MM.1S (cell line): ENCODE data around the gene ZEB2.

Experiments
- EZH2 ChIP-seq: fragments of 300-600 bp; sonication (generic); optimal IDR thresholded peaks from 2 replicates; pipeline ENCODE3; 2017; ENCODE audit warnings: low read depth, mild to moderate bottlenecking, antibody characterized with exemption, low read length, mixed read lengths
- EZH2phosphoT487 ChIP-seq: fragments of 300-600 bp; sonication (generic); IDR thresholded peaks from 2 replicates; pipeline ENCODE4 v1.6.1; 2018; ENCODE audit warnings: antibody characterized with exemption, low read length
- TF ChIP-seq, protein P1 (sequence below): fragments of 300-600 bp; sonication (generic); IDR thresholded peaks from 2 replicates; pipeline ENCODE4 v1.5.1; 2016; ENCODE audit warnings: antibody characterized with exemption, low read length, mixed read lengths

DNA sequence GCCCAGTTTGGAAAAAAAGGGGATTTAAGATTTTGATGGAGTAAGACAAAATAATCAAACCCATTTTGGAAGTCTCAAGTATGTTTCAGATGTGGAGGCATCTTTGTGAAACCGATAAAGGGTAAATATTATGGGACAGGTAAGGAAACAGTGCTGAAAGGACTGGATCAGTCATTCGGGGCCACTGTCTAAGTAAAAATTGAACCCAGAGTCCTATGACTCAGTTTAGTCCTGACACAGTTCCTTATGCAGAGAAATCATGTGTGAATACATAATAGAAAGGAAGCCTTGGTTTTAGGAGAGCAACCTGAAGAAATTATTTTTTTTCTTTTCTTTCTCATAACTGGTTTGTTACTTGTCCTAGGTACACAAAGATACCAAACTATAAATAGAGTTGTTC lies 15.4 kb upstream of the ZEB2 start:
- TF ChIP-seq, protein P1, sequence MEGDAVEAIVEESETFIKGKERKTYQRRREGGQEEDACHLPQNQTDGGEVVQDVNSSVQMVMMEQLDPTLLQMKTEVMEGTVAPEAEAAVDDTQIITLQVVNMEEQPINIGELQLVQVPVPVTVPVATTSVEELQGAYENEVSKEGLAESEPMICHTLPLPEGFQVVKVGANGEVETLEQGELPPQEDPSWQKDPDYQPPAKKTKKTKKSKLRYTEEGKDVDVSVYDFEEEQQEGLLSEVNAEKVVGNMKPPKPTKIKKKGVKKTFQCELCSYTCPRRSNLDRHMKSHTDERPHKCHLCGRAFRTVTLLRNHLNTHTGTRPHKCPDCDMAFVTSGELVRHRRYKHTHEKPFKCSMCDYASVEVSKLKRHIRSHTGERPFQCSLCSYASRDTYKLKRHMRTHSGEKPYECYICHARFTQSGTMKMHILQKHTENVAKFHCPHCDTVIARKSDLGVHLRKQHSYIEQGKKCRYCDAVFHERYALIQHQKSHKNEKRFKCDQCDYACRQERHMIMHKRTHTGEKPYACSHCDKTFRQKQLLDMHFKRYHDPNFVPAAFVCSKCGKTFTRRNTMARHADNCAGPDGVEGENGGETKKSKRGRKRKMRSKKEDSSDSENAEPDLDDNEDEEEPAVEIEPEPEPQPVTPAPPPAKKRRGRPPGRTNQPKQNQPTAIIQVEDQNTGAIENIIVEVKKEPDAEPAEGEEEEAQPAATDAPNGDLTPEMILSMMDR, result no peak
- TF ChIP-seq EZH2 (no peak), EZH2phosphoT487 (no peak)
